HG02885 (cell line): ENCODE measurements around the gene NKAP.
"Not testable (repeated sequence)": the region's sequence is repeated elsewhere in the genome, so short reads cannot be mapped to it uniquely, and the experiment has no call there.

ENCODE experiments used
- ATAC-seq: cut with Tn5 transposase; IDR thresholded peaks from one replicate; pipeline ENCODE4 v1.9.1; 2021; ENCODE audit warnings: mild to moderate bottlenecking; ENCODE audit not compliant: unreplicated experiment, poor library complexity

Gene NKAP

GRCh38 chrX:119943185-119943988, at the start of gene NKAP:
Gene NKAP (minus strand): TSS chrX:119943751. CDS start chrX:119943605, 146 bp downstream.
- peak; percentile 79 for ATAC-seq

GRCh38 chrX:119991005-119991787, 47.6 kb upstream of the NKAP start:
- peak; percentile 56 for ATAC-seq

- peak; percentile 19 for ATAC-seq
Observed at GRCh38 chrX:119990556-119991004, 47.0 kb upstream of the NKAP start.

GRCh38 chrX:119989905-119990555, 46.5 kb upstream of the NKAP start:
- no peak for ATAC-seq

- ATAC-seq: no peak
Observed at GRCh38 chrX:119986203-119986602, 42.7 kb upstream of the NKAP start.

- no peak for ATAC-seq
Observed at GRCh38 chrX:119984652-119985051, 41.1 kb upstream of the NKAP start.

GRCh38 chrX:119983494-119983893, 39.9 kb upstream of the NKAP start:
- no peak for ATAC-seq

GRCh38 chrX:119982145-119982544, 38.6 kb upstream of the NKAP start:
- no peak for ATAC-seq

GRCh38 chrX:119981286-119982070, 37.9 kb upstream of the NKAP start:
- ATAC-seq: no peak

- ATAC-seq: not testable (repeated sequence)
Observed at GRCh38 chrX:119977172-119977571, 33.6 kb upstream of the NKAP start.

GRCh38 chrX:119971184-119971583, 27.6 kb upstream of the NKAP start:
- no peak for ATAC-seq

- ATAC-seq: no peak
Observed at GRCh38 chrX:119970574-119970973, 27.0 kb upstream of the NKAP start.

- ATAC-seq: not testable (repeated sequence)
Observed at GRCh38 chrX:119966837-119967236, 23.3 kb upstream of the NKAP start.

- ATAC-seq: no peak
Observed at GRCh38 chrX:119960625-119961024, 17.1 kb upstream of the NKAP start.

GRCh38 chrX:119955807-119956570, 12.4 kb upstream of the NKAP start:
- not testable (repeated sequence) for ATAC-seq

- no peak for ATAC-seq
Observed at GRCh38 chrX:119954374-119954773, 10.8 kb upstream of the NKAP start.

GRCh38 chrX:119948381-119948780, 4.8 kb upstream of the NKAP start:
- ATAC-seq: no peak

GRCh38 chrX:119945481-119945880, 1.9 kb upstream of the NKAP start:
- ATAC-seq: no peak

GRCh38 chrX:119942831-119943184, 743 bp downstream of the NKAP start:
- ATAC-seq: peak; percentile 23
